Adrenal gland (tissue), 5 donors: ENCODE data around the gene SUPT7L.

Experiments used
- POLR2A ChIP-seq, 2 donors: fragments of 450-650 bp; IDR thresholded peaks; one replicate each; pipeline ENCODE4 v1.6.1; 2017; ENCODE audit warnings: antibody characterized with exemption in 2 of 2, mild to moderate bottlenecking in 2 of 2, moderate library complexity in 1 of 2
- TF ChIP-seq, protein P1 (sequence below), 6 experiments: fragments of 450-650 bp in 4 of 6; fragments of 200-600 bp in 2 of 6; sonication (generic) in 1 of 6; IDR thresholded peaks; 1 replicate in 5 of 6; 2 replicates in 1 of 6; pipeline versions ENCODE4 v1.5.1 to v1.8.0; 2016 to 2021; ENCODE audit warnings: antibody characterized with exemption in 6 of 6, mild to moderate bottlenecking in 2 of 6, moderate library complexity in 1 of 6
- donor health status: DM: no; HTN: no; CAD: no.

DNA sequence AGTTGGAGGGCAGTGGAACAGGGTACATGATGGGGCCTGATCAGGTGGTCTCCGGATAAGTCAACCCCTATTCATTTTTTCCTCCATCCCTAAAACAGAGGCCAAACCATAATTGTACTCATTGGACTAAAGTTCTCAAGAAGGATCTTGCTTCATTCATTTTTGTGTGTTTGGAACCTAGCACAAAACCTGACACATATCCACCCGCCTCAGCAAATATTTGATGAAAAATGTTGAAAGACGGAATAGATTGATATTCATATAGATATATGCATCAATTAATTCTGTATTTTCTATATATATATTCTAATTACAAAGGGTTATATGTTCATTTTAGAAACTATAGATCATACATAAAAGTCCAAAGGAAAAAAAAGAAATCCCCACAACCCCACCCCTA lies 22.2 kb upstream of the SUPT7L start:
- TF ChIP-seq, protein P1, sequence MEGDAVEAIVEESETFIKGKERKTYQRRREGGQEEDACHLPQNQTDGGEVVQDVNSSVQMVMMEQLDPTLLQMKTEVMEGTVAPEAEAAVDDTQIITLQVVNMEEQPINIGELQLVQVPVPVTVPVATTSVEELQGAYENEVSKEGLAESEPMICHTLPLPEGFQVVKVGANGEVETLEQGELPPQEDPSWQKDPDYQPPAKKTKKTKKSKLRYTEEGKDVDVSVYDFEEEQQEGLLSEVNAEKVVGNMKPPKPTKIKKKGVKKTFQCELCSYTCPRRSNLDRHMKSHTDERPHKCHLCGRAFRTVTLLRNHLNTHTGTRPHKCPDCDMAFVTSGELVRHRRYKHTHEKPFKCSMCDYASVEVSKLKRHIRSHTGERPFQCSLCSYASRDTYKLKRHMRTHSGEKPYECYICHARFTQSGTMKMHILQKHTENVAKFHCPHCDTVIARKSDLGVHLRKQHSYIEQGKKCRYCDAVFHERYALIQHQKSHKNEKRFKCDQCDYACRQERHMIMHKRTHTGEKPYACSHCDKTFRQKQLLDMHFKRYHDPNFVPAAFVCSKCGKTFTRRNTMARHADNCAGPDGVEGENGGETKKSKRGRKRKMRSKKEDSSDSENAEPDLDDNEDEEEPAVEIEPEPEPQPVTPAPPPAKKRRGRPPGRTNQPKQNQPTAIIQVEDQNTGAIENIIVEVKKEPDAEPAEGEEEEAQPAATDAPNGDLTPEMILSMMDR (IDR thresholded peaks at IDR 0.05) = no peak
- TF ChIP-seq POLR2A (IDR thresholded peaks at IDR 0.05) = no peak
